Measurements from ENCODE around the gene LDAH.

- TF ChIP-seq CTCF (IDR thresholded peaks at IDR 0.05) (no peak), POLR2A (IDR thresholded peaks at IDR 0.05) (no peak), POLR2AphosphoS5 (IDR thresholded peaks at IDR 0.05) (no peak), EP300 (IDR thresholded peaks at IDR 0.05) (no peak)
Observed at GRCh38 chr2:20649576-20649975, 173.3 kb downstream of the LDAH start.

Measured in sigmoid colon (tissue), 4 donors.